Smooth muscle cell (in vitro differentiated cells): Measurements from ENCODE around the gene LRRTM4. TPM values are rescaled to one million over a fixed set of nuclear protein-coding genes. Genes with fewer than 3 reads are reported as not detected.

Source experiments
- DNase-seq: peaks from one replicate; lab custom pipeline; 2025; ENCODE audit not compliant: unreplicated experiment; lab: John Stamatoyannopoulos, UW
- H2AFZ ChIP-seq: fragments of 200-600 bp; sonication (generic); 2 replicates; pipeline ENCODE4 v1.6.0; 2016; ENCODE audit warnings: antibody characterized with exemption, low read depth, mild to moderate bottlenecking
- H3F3A ChIP-seq: fragments of 200-600 bp; sonication (generic); 2 replicates; pipeline ENCODE4 v1.6.0; 2017; ENCODE audit warnings: antibody characterized with exemption, low read depth
- H3K27ac ChIP-seq: fragments of 200-600 bp; sonication (generic); 2 replicates; pipeline ENCODE4 v1.5.1; 2016; ENCODE audit warnings: low read depth, mild to moderate bottlenecking
- H3K27me3 ChIP-seq: fragments of 200-600 bp; sonication (generic); 2 replicates; pipeline ENCODE4 v1.6.1; 2016; ENCODE audit warnings: low read depth, mild to moderate bottlenecking
- H3K36me3 ChIP-seq: fragments of 200-600 bp; sonication (generic); 2 replicates; pipeline ENCODE4 v1.5.1; 2016; ENCODE audit warnings: low read depth
- H3K4me1 ChIP-seq: fragments of 200-600 bp; sonication (generic); 2 replicates; pipeline ENCODE4 v1.5.1; 2016; ENCODE audit warnings: low read depth
- H3K4me2 ChIP-seq: fragments of 200-600 bp; sonication (generic); 2 replicates; pipeline ENCODE4 v1.6.0; 2016; ENCODE audit warnings: mild to moderate bottlenecking
- H3K4me3 ChIP-seq: fragments of 200-600 bp; sonication (generic); 2 replicates; pipeline ENCODE4 v1.5.1; 2016; ENCODE audit warnings: mild to moderate bottlenecking
- H3K79me2 ChIP-seq: fragments of 200-600 bp; sonication (generic); 2 replicates; pipeline ENCODE4 v1.6.0; 2016; ENCODE audit warnings: low read depth, mild to moderate bottlenecking
- H3K9ac ChIP-seq: fragments of 200-600 bp; sonication (generic); 2 replicates; pipeline ENCODE4 v1.6.0; 2016; ENCODE audit warnings: low read depth
- H3K9me3 ChIP-seq: fragments of 200-600 bp; sonication (generic); replicated peaks from 2 replicates; pipeline ENCODE4 v1.5.1; 2016; ENCODE audit warnings: low read depth
- H4K20me1 ChIP-seq: fragments of 200-600 bp; sonication (generic); 2 replicates; pipeline ENCODE4 v1.6.0; 2016; ENCODE audit warnings: low read depth
- CTCF ChIP-seq: fragments of 200-600 bp; sonication (generic); IDR thresholded peaks from 2 replicates; pipeline ENCODE4 v1.5.1; 2017; ENCODE audit warnings: borderline replicate concordance, mild to moderate bottlenecking, antibody characterized with exemption; ENCODE audit not compliant: insufficient read depth, poor library complexity, severe bottlenecking
- WGBS: methylation state at CpG from one replicate; pipeline ENCODE4 v1.1.7; 2016; ENCODE audit warnings: low lambda C conversion rate; 5-methylcytosine and 5-hydroxymethylcytosine counted together
- polyA plus RNA-seq: library from polyadenylated mRNA; unstranded; fragments of >200 nt; fragmentation: Nextera tagmentation; extraction: Ambion mirVana; gene quantifications from 2 replicates; pipeline ENCODE4 v1.2.1, GENCODE V29; 2016
- total RNA-seq: library from RNA; depleted of rRNA; stranded (reverse); fragments of >200 nt; gene quantifications from 2 replicates; pipeline ENCODE4 v1.2.3, GENCODE V29; 2014

Gene LRRTM4
- total and polyA plus RNA-seq, 2 experiments from 2014 or later, result 1.4 to 5.5 TPM

- Histone ChIP-seq H3K4me2 (no peak overlapping the region), H4K20me1 (no peaks in the 10 kb centered on the region), H3K4me3 (no peak overlapping the region), H3K27ac (no peak overlapping the region), H3K79me2 (no peaks in the 10 kb centered on the region), H3K9ac (no peak overlapping the region), H3K9me3 (no peaks in the 10 kb centered on the region), H3F3A (no peaks in the 10 kb centered on the region), H3K36me3 (no peaks in the 10 kb centered on the region), H3K27me3 (no peaks in the 10 kb centered on the region), H3K4me1 (no peaks in the 10 kb centered on the region), H2AFZ (no peak overlapping the region)
- DNase-seq, result no peak
- 95% methylated on average over 2 of the region's 2 CpGs for WGBS
- TF ChIP-seq CTCF, result no peak
Measured at GRCh38 chr2:76763276-76763675, 758.9 kb downstream of the LRRTM4 start.

- no peaks in the 10 kb centered on the region for H3K27me3 ChIP-seq
- H3K9ac ChIP-seq, result no peak overlapping the region
- no peak overlapping the region for H2AFZ ChIP-seq
- WGBS, result 97% methylated on average over 4 of the region's 4 CpGs
- H3K27ac ChIP-seq, result no peak overlapping the region
- peaks cover 13% of the 10 kb centered on the region for H3K4me1 ChIP-seq
- DNase-seq, result no peak
- TF ChIP-seq CTCF, result no peak
- H3K36me3 ChIP-seq, result no peaks in the 10 kb centered on the region
- no peak overlapping the region for H3K4me2 ChIP-seq
- no peak overlapping the region for H3K4me3 ChIP-seq
- no peaks in the 10 kb centered on the region for H3K9me3 ChIP-seq
- H3K79me2 ChIP-seq, result no peaks in the 10 kb centered on the region
- no peaks in the 10 kb centered on the region for H3F3A ChIP-seq
- no peaks in the 10 kb centered on the region for H4K20me1 ChIP-seq
Measured at GRCh38 chr2:76760367-76760704, 761.8 kb downstream of the LRRTM4 start.

GRCh38 chr2:76759634-76760366 lies 762.4 kb downstream of the LRRTM4 start:
- Histone ChIP-seq H3F3A (no peaks in the 10 kb centered on the region), H3K79me2 (no peaks in the 10 kb centered on the region), H4K20me1 (no peaks in the 10 kb centered on the region), H3K27ac (no peak overlapping the region), H3K9ac (no peak overlapping the region), H3K27me3 (no peaks in the 10 kb centered on the region), H3K36me3 (no peaks in the 10 kb centered on the region), H2AFZ (no peak overlapping the region), H3K4me1 (peaks cover 13% of the 10 kb centered on the region), H3K4me2 (no peak overlapping the region), H3K4me3 (no peak overlapping the region), H3K9me3 (no peaks in the 10 kb centered on the region)
- WGBS, result 93% methylated on average over 7 of the region's 7 CpGs
- no peak for TF ChIP-seq CTCF
- DNase-seq, result no peak

- Histone ChIP-seq H3K9ac (no peak overlapping the region), H3K4me3 (no peak overlapping the region), H2AFZ (no peak overlapping the region), H3K4me1 (peaks cover 6% of the 10 kb centered on the region), H3K27ac (no peak overlapping the region), H3K9me3 (no peaks in the 10 kb centered on the region), H3K27me3 (no peaks in the 10 kb centered on the region), H3K4me2 (no peak overlapping the region), H4K20me1 (no peaks in the 10 kb centered on the region), H3F3A (no peaks in the 10 kb centered on the region), H3K79me2 (no peaks in the 10 kb centered on the region), H3K36me3 (no peaks in the 10 kb centered on the region)
- WGBS, result 80% methylated on average over 1 of the region's 1 CpG
- no peak for DNase-seq
- TF ChIP-seq CTCF, result no peak
Measured at GRCh38 chr2:76752506-76752905, 769.7 kb downstream of the LRRTM4 start.
